Activated CD4-positive, alpha-beta T cell treated with anti-CD3 and anti-CD28 coated beads, Interleukin-2, amount 50 U/mL, for 4 hours (primary cell): ENCODE measurements around the gene BMP15.

Experiments used
- DNase-seq, 2 experiments: peaks; one replicate each; pipeline ENCODE4 v3.0.0-alpha.2; 2020

Gene BMP15

GRCh38 chrX:50910685-50911176, at the start of gene BMP15:
Gene BMP15, plus strand, starts transcription at chrX:50910735. Its CDS starts 49 bp downstream, at chrX:50910784.
- no peak for DNase-seq

GRCh38 chrX:50863471-50863870, 47.1 kb upstream of the BMP15 start:
- DNase-seq = no peak

GRCh38 chrX:50865311-50865710, 45.2 kb upstream of the BMP15 start:
- DNase-seq = no peak

GRCh38 chrX:50871922-50872453, 38.5 kb upstream of the BMP15 start:
- DNase-seq = no peak

- no peak for DNase-seq
These were observed 35.7 kb upstream of the BMP15 start for GRCh38 chrX:50874876-50875275.

GRCh38 chrX:50876551-50876950, 34.0 kb upstream of the BMP15 start:
- no peak for DNase-seq

- DNase-seq = no peak
These were observed 33.2 kb upstream of the BMP15 start for GRCh38 chrX:50877310-50877709.

- DNase-seq = no peak
These were observed 29.5 kb upstream of the BMP15 start for GRCh38 chrX:50881028-50881427.

- no peak for DNase-seq
These were observed 21.7 kb upstream of the BMP15 start for GRCh38 chrX:50888884-50889283.

GRCh38 chrX:50889582-50889981, 21.0 kb upstream of the BMP15 start:
- DNase-seq = no peak

- no peak for DNase-seq
These were observed 17.5 kb upstream of the BMP15 start for GRCh38 chrX:50893047-50893446.

- DNase-seq = no peak
These were observed 17.1 kb upstream of the BMP15 start for GRCh38 chrX:50893466-50893865.

- no peak for DNase-seq
These were observed 5.2 kb upstream of the BMP15 start for GRCh38 chrX:50905334-50905733.

- DNase-seq = no peak
These were observed 3.0 kb downstream of the BMP15 start for GRCh38 chrX:50913520-50913919.

- DNase-seq = no peak
These were observed 9.6 kb downstream of the BMP15 start for GRCh38 chrX:50920132-50920531.

GRCh38 chrX:50927127-50927526, 16.6 kb downstream of the BMP15 start:
- no peak for DNase-seq

- DNase-seq = peak in 1 of 2 experiments; percentile 0
These were observed 31.1 kb downstream of the BMP15 start for GRCh38 chrX:50941638-50942037.

- DNase-seq = no peak
These were observed 31.9 kb downstream of the BMP15 start for GRCh38 chrX:50942471-50942870.

GRCh38 chrX:50952406-50952805, 41.9 kb downstream of the BMP15 start:
- no peak for DNase-seq

- no peak for DNase-seq
These were observed 43.3 kb downstream of the BMP15 start for GRCh38 chrX:50953832-50954231.

GRCh38 chrX:50962156-50962555, 51.6 kb downstream of the BMP15 start:
- no peak for DNase-seq

- no peak for DNase-seq
These were observed 53.3 kb downstream of the BMP15 start for GRCh38 chrX:50963842-50964241.
